Neural cell (in vitro differentiated cells): ENCODE data around the gene UBA6. TPM values are rescaled to one million over a fixed set of nuclear protein-coding genes. Genes with fewer than 3 reads are reported as not detected.

Experiments used
- H2AFZ ChIP-seq: fragments of 200-600, 300-800 bp; sonication (generic), shearing (Covaris generic); 2 replicates; pipeline ENCODE4 v1.6.0; 2014; ENCODE audit warnings: low read depth, mild to moderate bottlenecking, antibody characterized with exemption, low read length, moderate library complexity
- H3F3A ChIP-seq: fragments of 200-600 bp; shearing (Covaris generic); 2 replicates; pipeline ENCODE4 v1.6.1; 2016; ENCODE audit warnings: mild to moderate bottlenecking, moderate library complexity, mixed read lengths, antibody characterized with exemption, low read length; ENCODE audit not compliant: insufficient read depth, poor library complexity, severe bottlenecking
- H3K27ac ChIP-seq: fragments of 200-600, 300-800 bp; sonication (generic), shearing (Covaris generic); 2 replicates; pipeline ENCODE4 v1.5.1; 2014; ENCODE audit warnings: mild to moderate bottlenecking, low read length, moderate library complexity
- H3K27me3 ChIP-seq: fragments of 300-800, 200-600 bp; sonication (generic), shearing (Covaris generic); 2 replicates; pipeline ENCODE4 v1.6.0; 2014; ENCODE audit warnings: mild to moderate bottlenecking, low read depth, low read length, moderate library complexity; ENCODE audit not compliant: insufficient read depth
- H3K36me3 ChIP-seq: fragments of 300-800, 200-600 bp; sonication (generic), shearing (Covaris generic); 2 replicates; pipeline ENCODE4 v1.5.1; 2014; ENCODE audit warnings: mild to moderate bottlenecking, antibody characterized with exemption, low read length, moderate library complexity; ENCODE audit not compliant: insufficient read depth
- H3K4me2 ChIP-seq: fragments of 300-800, 200-600 bp; sonication (generic), shearing (Covaris generic); 2 replicates; pipeline ENCODE4 v1.6.0; 2014; ENCODE audit warnings: mild to moderate bottlenecking, low read length
- H3K4me3 ChIP-seq: fragments of 300-800, 200-600 bp; sonication (generic), shearing (Covaris generic); 2 replicates; pipeline ENCODE4 v1.5.1; 2014; ENCODE audit warnings: mild to moderate bottlenecking, low read length, moderate library complexity
- H3K79me2 ChIP-seq: fragments of 200-600 bp; shearing (Covaris generic); replicated peaks from 2 replicates; pipeline ENCODE4 v1.6.0; 2014; ENCODE audit warnings: mild to moderate bottlenecking, low read length, moderate library complexity; ENCODE audit not compliant: insufficient read depth
- H3K9ac ChIP-seq: fragments of 300-800, 200-600 bp; sonication (generic), shearing (Covaris generic); 2 replicates; pipeline ENCODE4 v1.6.1; 2016; ENCODE audit warnings: mild to moderate bottlenecking, low read length, mixed read lengths
- H3K9me2 ChIP-seq: fragments of 200-600 bp; shearing (Covaris generic); 2 replicates; pipeline ENCODE4 v1.6.1; 2016; ENCODE audit warnings: mild to moderate bottlenecking, low read length, mixed read lengths; ENCODE audit not compliant: insufficient read depth
- H3K9me3 ChIP-seq: fragments of 200-600, 300-800 bp; sonication (generic), shearing (Covaris generic); 2 replicates; pipeline ENCODE4 v1.6.1; 2016; ENCODE audit warnings: mild to moderate bottlenecking, mixed run types, low read length, moderate library complexity, mixed read lengths
- H4K20me1 ChIP-seq: fragments of 200-600 bp; shearing (Covaris generic); 2 replicates; pipeline ENCODE4 v1.6.1; 2016; ENCODE audit warnings: mild to moderate bottlenecking, mixed run types; ENCODE audit not compliant: insufficient read depth
- EP300 ChIP-seq: fragments of 450-650 bp; conservative IDR thresholded peaks from 2 replicates; pipeline ENCODE4 v1.6.1; 2014; ENCODE audit warnings: antibody characterized with exemption, mild to moderate bottlenecking, moderate library complexity; ENCODE audit not compliant: poor library complexity, severe bottlenecking
- EZH2 ChIP-seq: fragments of 200-600, 300-800 bp; shearing (Covaris generic), sonication (generic); IDR thresholded peaks from 2 replicates; pipeline ENCODE4 v1.6.1; 2014; ENCODE audit warnings: antibody characterized with exemption, low read length, borderline replicate concordance, mild to moderate bottlenecking; ENCODE audit not compliant: insufficient read depth, poor library complexity, severe bottlenecking
- MXI1 ChIP-seq: fragments of 450-650 bp; conservative IDR thresholded peaks from 2 replicates; pipeline ENCODE4 v1.6.1; 2014; ENCODE audit warnings: antibody characterized with exemption, mild to moderate bottlenecking; ENCODE audit not compliant: poor library complexity, severe bottlenecking
- POLR2AphosphoS5 ChIP-seq: IDR thresholded peaks from 2 replicates; pipeline ENCODE4 v1.6.1; 2012
- RAD21 ChIP-seq: fragments of 450-650 bp; conservative IDR thresholded peaks from 2 replicates; pipeline ENCODE4 v1.6.1; 2014; ENCODE audit warnings: antibody characterized with exemption, mild to moderate bottlenecking, moderate library complexity
- SMC3 ChIP-seq: fragments of 450-650 bp; conservative IDR thresholded peaks from 2 replicates; pipeline ENCODE4 v1.6.1; 2014; ENCODE audit warnings: antibody characterized with exemption, mild to moderate bottlenecking, moderate library complexity; ENCODE audit not compliant: poor library complexity
- TAF1 ChIP-seq: IDR thresholded peaks from 2 replicates; pipeline ENCODE4 v1.6.1; 2012; ENCODE audit warnings: low read depth
- polyA plus RNA-seq: library from polyadenylated mRNA; depleted of rRNA; stranded (reverse); fragments of >200 nt; gene quantifications from 2 replicates; pipeline ENCODE4 v1.2.3, GENCODE V29; 2014
- TF ChIP-seq, protein P1 (sequence below): fragments of 450-650 bp; IDR thresholded peaks from 2 replicates; pipeline ENCODE4 v1.5.1; 2014; ENCODE audit warnings: antibody characterized with exemption, mild to moderate bottlenecking, moderate library complexity; ENCODE audit not compliant: poor library complexity, severe bottlenecking
- TF ChIP-seq, protein P2 (sequence below): IDR thresholded peaks from 2 replicates; pipeline ENCODE4 v1.6.1; 2012; ENCODE audit warnings: borderline replicate concordance

UBA6 gene
- polyA plus RNA-seq, 1 donor from 2014 or later: 126 TPM

DNA sequence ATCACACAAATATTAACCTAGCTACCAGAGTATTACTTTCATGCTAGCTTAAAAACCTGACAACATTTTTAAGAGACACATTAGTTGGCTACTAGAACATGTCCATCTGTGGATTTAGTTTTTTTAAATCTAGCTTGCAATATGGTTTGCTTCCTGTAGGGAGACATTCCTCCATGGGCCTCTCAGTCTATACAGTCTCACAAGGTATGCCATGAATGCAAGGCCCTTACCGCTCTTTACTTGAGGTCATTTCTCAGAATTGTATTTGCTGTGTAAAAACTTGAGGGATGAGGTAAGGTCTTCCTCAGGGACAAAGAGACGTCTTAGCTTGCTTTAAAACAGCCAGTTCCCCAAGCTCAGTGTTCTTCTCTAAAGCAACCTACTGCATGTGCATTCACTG is 26.9 kb downstream of the UBA6 start:
- TF ChIP-seq, protein P1, sequence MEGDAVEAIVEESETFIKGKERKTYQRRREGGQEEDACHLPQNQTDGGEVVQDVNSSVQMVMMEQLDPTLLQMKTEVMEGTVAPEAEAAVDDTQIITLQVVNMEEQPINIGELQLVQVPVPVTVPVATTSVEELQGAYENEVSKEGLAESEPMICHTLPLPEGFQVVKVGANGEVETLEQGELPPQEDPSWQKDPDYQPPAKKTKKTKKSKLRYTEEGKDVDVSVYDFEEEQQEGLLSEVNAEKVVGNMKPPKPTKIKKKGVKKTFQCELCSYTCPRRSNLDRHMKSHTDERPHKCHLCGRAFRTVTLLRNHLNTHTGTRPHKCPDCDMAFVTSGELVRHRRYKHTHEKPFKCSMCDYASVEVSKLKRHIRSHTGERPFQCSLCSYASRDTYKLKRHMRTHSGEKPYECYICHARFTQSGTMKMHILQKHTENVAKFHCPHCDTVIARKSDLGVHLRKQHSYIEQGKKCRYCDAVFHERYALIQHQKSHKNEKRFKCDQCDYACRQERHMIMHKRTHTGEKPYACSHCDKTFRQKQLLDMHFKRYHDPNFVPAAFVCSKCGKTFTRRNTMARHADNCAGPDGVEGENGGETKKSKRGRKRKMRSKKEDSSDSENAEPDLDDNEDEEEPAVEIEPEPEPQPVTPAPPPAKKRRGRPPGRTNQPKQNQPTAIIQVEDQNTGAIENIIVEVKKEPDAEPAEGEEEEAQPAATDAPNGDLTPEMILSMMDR: no peak
- TF ChIP-seq POLR2AphosphoS5 (no peak), SMC3 (no peak), EP300 (no peak), EZH2 (no peak), RAD21 (no peak), TAF1 (no peak), MXI1 (no peak)
- TF ChIP-seq, protein P2, sequence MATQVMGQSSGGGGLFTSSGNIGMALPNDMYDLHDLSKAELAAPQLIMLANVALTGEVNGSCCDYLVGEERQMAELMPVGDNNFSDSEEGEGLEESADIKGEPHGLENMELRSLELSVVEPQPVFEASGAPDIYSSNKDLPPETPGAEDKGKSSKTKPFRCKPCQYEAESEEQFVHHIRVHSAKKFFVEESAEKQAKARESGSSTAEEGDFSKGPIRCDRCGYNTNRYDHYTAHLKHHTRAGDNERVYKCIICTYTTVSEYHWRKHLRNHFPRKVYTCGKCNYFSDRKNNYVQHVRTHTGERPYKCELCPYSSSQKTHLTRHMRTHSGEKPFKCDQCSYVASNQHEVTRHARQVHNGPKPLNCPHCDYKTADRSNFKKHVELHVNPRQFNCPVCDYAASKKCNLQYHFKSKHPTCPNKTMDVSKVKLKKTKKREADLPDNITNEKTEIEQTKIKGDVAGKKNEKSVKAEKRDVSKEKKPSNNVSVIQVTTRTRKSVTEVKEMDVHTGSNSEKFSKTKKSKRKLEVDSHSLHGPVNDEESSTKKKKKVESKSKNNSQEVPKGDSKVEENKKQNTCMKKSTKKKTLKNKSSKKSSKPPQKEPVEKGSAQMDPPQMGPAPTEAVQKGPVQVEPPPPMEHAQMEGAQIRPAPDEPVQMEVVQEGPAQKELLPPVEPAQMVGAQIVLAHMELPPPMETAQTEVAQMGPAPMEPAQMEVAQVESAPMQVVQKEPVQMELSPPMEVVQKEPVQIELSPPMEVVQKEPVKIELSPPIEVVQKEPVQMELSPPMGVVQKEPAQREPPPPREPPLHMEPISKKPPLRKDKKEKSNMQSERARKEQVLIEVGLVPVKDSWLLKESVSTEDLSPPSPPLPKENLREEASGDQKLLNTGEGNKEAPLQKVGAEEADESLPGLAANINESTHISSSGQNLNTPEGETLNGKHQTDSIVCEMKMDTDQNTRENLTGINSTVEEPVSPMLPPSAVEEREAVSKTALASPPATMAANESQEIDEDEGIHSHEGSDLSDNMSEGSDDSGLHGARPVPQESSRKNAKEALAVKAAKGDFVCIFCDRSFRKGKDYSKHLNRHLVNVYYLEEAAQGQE: no peak
- Histone ChIP-seq H3K4me3 (no peak overlapping the region), H4K20me1 (no peaks in the 10 kb centered on the region), H3F3A (no peaks in the 10 kb centered on the region), H3K27me3 (no peaks in the 10 kb centered on the region), H3K4me2 (no peak overlapping the region), H2AFZ (no peak overlapping the region), H3K9me3 (no peaks in the 10 kb centered on the region), H3K27ac (no peak overlapping the region), H3K79me2 (no peaks in the 10 kb centered on the region), H3K9ac (no peak overlapping the region), H3K9me2 (no peaks in the 10 kb centered on the region), H3K36me3 (peaks cover 25% of the 10 kb centered on the region)

- H3K27me3 ChIP-seq: no peaks in the 10 kb centered on the region
- H3F3A ChIP-seq: no peaks in the 10 kb centered on the region
- H3K79me2 ChIP-seq: no peaks in the 10 kb centered on the region
- no peak overlapping the region for H3K27ac ChIP-seq
- H2AFZ ChIP-seq: no peak overlapping the region
- TF ChIP-seq EP300 (no peak), TAF1 (no peak), POLR2AphosphoS5 (no peak), SMC3 (no peak), MXI1 (no peak), RAD21 (no peak), EZH2 (no peak)
- TF ChIP-seq, protein P2: no peak
- TF ChIP-seq, protein P1: no peak
- H3K9ac ChIP-seq: no peak overlapping the region
- peaks cover 18% of the 10 kb centered on the region for H3K36me3 ChIP-seq
- H3K9me2 ChIP-seq: no peaks in the 10 kb centered on the region
- H4K20me1 ChIP-seq: no peaks in the 10 kb centered on the region
- H3K4me3 ChIP-seq: no peak overlapping the region
- no peaks in the 10 kb centered on the region for H3K9me3 ChIP-seq
- H3K4me2 ChIP-seq: no peak overlapping the region
Measured at GRCh38 chr4:67668315-67668714, 32.6 kb downstream of the UBA6 start.
